Calu3 (cell line): ENCODE results near the gene HECA. TPM values are rescaled to one million over a fixed set of nuclear protein-coding genes. Genes with fewer than 3 reads are reported as not detected.

Experiments used
- BruUV-seq: library from RNA; stranded (reverse); fragments of 400-500 nt; replicated peaks from 2 replicates; lab custom pipeline; 2021; lab: Mats Ljungman, UMichigan
- CTCF ChIA-PET: fragments of 300-600 bp; sonication (Branson Sonifier 250); formaldehyde crosslinking; loops from one replicate; lab custom pipeline; 2022; ENCODE audit warnings: antibody characterized with exemption; lab: Charles Lee
- DNase-seq: peaks from one replicate; pipeline ENCODE4 v3.0.0; 2022
- H3K27ac Mint-ChIP-seq: one replicate; pipeline ENCODE4 v1.8.0; 2022; ENCODE audit warnings: mixed read lengths; ENCODE audit not compliant: unreplicated experiment
- H3K27me3 Mint-ChIP-seq: one replicate; pipeline ENCODE4 v1.8.0; 2022; ENCODE audit warnings: mixed read lengths; ENCODE audit not compliant: unreplicated experiment
- H3K36me3 Mint-ChIP-seq: one replicate; pipeline ENCODE4 v1.8.0; 2022; ENCODE audit warnings: mild to moderate bottlenecking, moderate library complexity, mixed read lengths; ENCODE audit not compliant: insufficient read depth, unreplicated experiment
- H3K4me1 Mint-ChIP-seq: one replicate; pipeline ENCODE4 v1.8.0; 2022; ENCODE audit warnings: mild to moderate bottlenecking, low read depth, mixed read lengths; ENCODE audit not compliant: unreplicated experiment
- H3K4me3 Mint-ChIP-seq: one replicate; pipeline ENCODE4 v1.8.0; 2022; ENCODE audit warnings: mild to moderate bottlenecking, low read depth, moderate library complexity, mixed read lengths; ENCODE audit not compliant: unreplicated experiment
- H3K9me3 Mint-ChIP-seq: one replicate; pipeline ENCODE4 v1.8.0; 2022; ENCODE audit warnings: low read depth, mixed read lengths; ENCODE audit not compliant: unreplicated experiment
- CTCF ChIP-seq: fragments of 200-600 bp; IDR thresholded peaks from one replicate; pipeline ENCODE4 v1.8.0; 2022; ENCODE audit warnings: antibody characterized with exemption; ENCODE audit not compliant: unreplicated experiment
- intact Hi-C: fragments of 100-400 bp; cut with micrococcal nuclease; formaldehyde crosslinking; loops from one replicate; pipeline ENCODE4 v1.10.0; 2022; ENCODE audit not compliant: unreplicated experiment
- total RNA-seq: library from RNA; stranded (reverse); gene quantifications from 2 replicates; pipeline ENCODE4 v1.2.3, GENCODE V29; 2022

Gene HECA
- total RNA-seq, 1 experiment from 2014 or later, result 7.1 TPM

GRCh38 chr6:139174961-139175360 lies 40.1 kb downstream of the HECA start:
- intact Hi-C loops, result no loop called here
- CTCF ChIA-PET, result no interaction called here
- H3K27me3 Mint-ChIP-seq, result no peaks in the 10 kb centered on the region
- DNase-seq, result no peak
- H3K4me3 Mint-ChIP-seq, result no peak overlapping the region
- no peaks in the 10 kb centered on the region for H3K36me3 Mint-ChIP-seq
- peaks cover 18% of the 10 kb centered on the region for H3K4me1 Mint-ChIP-seq
- no peaks in the 10 kb centered on the region for H3K9me3 Mint-ChIP-seq
- no peak overlapping the region for H3K27ac Mint-ChIP-seq
- no TSS peak for BruUV-seq
- TF ChIP-seq CTCF, result no peak

DNA sequence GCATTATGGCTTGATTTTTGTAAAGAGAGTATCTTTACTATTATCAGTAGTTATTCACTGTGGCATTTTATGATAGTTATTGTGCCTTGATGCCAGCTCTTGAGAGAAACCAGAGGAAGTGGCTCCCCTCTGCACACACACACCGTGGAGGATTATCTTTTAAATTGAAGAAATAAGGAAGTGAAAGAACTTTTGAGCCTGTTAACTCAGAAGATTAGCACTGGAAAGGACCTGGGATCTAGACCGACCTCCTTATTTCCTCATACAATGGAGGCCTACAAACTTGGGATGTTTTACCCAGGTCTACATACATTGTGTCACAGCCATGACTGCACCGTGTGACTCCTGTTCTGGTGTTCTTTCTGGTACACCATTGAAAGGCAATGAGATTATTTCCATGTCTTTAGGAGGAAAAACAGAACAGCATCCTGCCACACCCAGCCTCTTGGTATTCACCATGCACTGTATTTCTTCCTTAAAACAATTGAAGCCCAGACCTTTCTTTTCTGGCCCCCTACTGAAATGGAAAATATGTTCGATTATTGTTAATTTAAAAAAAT lies 40.6 kb downstream of the HECA start:
- no TSS peak for BruUV-seq
- no peak for TF ChIP-seq CTCF
- H3K27me3 Mint-ChIP-seq, result no peaks in the 10 kb centered on the region
- no peaks in the 10 kb centered on the region for H3K9me3 Mint-ChIP-seq
- no peak overlapping the region for H3K4me3 Mint-ChIP-seq
- no peak overlapping the region for H3K27ac Mint-ChIP-seq
- CTCF ChIA-PET, result no interaction called here
- H3K36me3 Mint-ChIP-seq, result no peaks in the 10 kb centered on the region
- intact Hi-C loops, result no loop called here
- DNase-seq, result no peak
- H3K4me1 Mint-ChIP-seq, result peaks cover 13% of the 10 kb centered on the region

DNA sequence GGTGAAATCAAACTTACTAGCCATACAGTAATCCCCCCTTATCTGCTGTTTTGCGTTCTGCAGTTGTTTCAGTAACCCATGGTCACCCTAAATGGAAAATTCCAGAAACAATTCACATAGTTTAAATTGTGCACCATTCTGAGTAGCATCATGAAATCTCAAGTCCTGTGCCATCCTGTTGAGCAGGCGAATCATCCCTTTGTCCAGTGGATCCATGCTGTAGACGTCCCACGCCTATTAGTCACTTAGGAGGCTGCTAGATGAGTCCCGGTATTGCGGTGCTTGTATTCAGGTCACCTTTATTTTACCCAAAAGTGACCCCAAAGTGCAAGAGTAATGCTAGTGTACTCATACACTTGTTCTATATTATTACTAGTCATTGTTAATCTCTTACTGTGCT lies 46.4 kb downstream of the HECA start:
- H3K4me3 Mint-ChIP-seq, result no peak overlapping the region
- no peak for TF ChIP-seq CTCF
- no peaks in the 10 kb centered on the region for H3K36me3 Mint-ChIP-seq
- CTCF ChIA-PET, result no interaction called here
- intact Hi-C loops, result no loop called here
- DNase-seq, result no peak
- no peak overlapping the region for H3K27ac Mint-ChIP-seq
- H3K27me3 Mint-ChIP-seq, result no peaks in the 10 kb centered on the region
- H3K9me3 Mint-ChIP-seq, result no peaks in the 10 kb centered on the region
- H3K4me1 Mint-ChIP-seq, result no peaks in the 10 kb centered on the region
- no TSS peak for BruUV-seq

- intact Hi-C loops, result no loop called here
- Mint-ChIP-seq H3K36me3 (no peaks in the 10 kb centered on the region), H3K4me1 (no peaks in the 10 kb centered on the region), H3K9me3 (no peaks in the 10 kb centered on the region), H3K4me3 (no peak overlapping the region), H3K27me3 (no peaks in the 10 kb centered on the region), H3K27ac (no peak overlapping the region)
- BruUV-seq, result no TSS peak
- TF ChIP-seq CTCF, result no peak
- CTCF ChIA-PET, result no interaction called here
- no peak for DNase-seq
These were observed 49.2 kb downstream of the HECA start for GRCh38 chr6:139184047-139184446.
